HG02884 (cell line): Measurements from ENCODE around the gene HIVEP2.

Source experiments
- ATAC-seq: cut with Tn5 transposase; IDR thresholded peaks from one replicate; pipeline ENCODE4 v1.9.1; 2021; ENCODE audit warnings: mild to moderate bottlenecking, moderate library complexity; ENCODE audit not compliant: unreplicated experiment

Gene HIVEP2

GRCh38 chr6:142892254-142893021 lies 52.5 kb downstream of the HIVEP2 start:
- ATAC-seq, result no peak

GRCh38 chr6:142891454-142891853 lies 53.5 kb downstream of the HIVEP2 start:
- ATAC-seq, result no peak

DNA sequence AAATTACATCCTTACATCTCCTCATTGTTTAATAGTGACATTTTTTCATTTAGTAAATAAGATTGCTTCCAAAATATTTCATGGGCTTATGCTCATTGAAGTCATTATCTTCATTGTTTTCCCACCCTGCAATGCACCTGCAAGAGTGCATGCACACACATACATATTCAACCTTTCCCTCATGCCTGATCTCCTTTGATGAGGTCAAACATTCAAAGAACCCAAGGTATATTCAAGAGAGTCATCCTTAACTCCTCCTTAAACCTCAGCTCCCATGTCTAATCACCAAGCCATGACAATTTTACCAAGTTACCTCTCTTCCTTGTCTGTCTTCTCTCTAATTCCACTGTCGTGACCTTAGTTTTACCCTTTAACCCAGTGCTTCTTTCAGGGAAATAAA lies 56.5 kb downstream of the HIVEP2 start:
- no peak for ATAC-seq

DNA sequence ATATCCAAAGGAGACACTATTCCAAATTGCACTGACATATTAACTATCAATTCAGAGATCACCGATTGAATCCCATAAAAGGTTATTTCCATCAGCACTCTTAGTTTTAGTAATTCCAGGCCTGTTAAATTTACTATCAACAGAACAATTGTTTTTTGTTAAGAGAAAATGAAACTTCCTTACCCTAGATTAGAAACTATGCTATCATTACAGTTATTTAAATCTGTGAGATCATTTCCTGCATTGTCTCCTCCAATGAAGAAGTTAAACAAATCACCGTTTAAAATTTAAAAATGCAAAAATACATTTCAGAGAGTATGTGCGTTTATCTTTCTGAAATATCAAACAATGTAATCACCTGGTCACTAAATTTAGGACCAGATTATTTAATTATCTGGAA lies 57.5 kb downstream of the HIVEP2 start:
- no peak for ATAC-seq

- peak; percentile 67 for ATAC-seq
These were observed 58.4 kb downstream of the HIVEP2 start for GRCh38 chr6:142886431-142887170.

GRCh38 chr6:142885182-142885867 lies 59.7 kb downstream of the HIVEP2 start:
- ATAC-seq, result peak; percentile 57

DNA sequence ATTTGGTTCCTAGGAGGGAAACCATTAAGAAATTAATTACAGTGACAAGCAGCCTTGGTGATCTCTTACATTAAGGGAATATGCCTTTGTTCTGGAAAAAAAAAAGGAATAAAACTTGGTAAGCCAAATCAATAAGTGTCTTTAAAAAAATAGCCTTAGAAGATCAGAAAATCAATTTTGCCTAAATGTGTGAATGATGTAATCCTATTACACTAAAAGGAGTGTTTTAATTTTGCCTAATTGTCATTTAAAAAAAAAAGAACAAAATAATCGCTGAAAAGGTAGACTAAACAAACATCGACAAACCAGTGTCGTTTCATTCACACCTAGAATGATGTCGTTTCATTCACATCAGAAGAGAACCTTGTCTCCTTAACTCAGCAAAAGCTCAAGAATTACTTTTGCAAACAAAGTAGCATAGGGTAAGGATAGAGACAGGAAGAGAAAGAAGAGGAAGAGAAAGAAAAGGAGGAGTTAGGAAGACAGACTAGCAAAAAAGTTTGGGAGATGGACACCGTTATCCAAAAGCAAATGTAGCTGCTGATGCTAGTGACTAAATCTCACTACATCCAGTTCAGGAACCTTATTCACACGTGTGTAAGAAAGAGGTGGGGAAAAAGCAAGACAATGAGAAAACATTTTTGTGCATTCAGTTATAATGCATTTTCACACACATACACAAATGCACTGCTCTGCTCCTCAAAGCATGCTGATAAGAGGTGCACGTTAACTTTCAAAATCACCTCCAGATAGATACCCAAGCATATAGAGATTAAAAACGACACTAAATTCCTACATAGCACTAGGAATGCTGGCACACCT lies 60.6 kb downstream of the HIVEP2 start:
- no peak for ATAC-seq

GRCh38 chr6:142883011-142883410 lies 62.0 kb downstream of the HIVEP2 start:
- no peak for ATAC-seq

GRCh38 chr6:142881761-142882160 lies 63.2 kb downstream of the HIVEP2 start:
- no peak for ATAC-seq

GRCh38 chr6:142881290-142881689 lies 63.7 kb downstream of the HIVEP2 start:
- no peak for ATAC-seq

DNA sequence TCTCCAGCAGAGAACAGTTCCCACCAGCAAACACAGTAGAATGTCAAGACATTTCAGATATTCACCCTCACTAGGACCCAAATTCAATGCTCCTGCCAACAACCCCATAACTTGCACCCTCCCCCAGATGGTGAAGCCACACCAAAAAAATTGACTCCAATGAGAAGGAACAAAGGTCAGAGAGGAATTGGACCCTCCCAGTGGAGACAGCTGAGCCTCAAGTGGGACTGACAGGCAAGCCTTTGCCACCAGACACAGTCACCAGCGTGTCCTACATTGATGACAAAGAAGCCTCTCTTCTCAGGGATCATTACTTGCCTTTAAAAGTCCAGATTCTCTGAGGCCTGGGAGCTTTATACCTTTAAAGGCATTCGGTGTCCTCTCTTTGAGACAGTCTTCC lies 64.8 kb downstream of the HIVEP2 start:
- no peak for ATAC-seq

DNA sequence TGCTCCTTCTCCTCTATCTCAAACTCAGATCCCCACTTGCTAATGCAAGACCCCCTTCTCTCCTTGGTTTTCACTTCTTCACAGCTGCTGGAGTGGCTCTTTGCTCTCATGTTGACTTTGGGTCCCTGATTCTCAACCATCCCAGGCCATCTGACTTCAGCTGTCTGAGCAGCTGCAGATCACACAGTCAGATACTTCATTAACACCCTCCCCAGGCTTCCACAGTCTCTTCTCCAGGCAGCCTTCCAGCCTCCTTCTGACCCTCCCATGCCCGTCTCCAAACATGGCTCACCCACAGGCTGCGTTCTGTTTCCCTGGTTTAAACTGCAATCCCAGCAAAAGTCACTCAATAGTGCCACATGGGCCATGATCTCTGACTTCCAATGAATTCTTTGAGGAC lies 65.4 kb downstream of the HIVEP2 start:
- no peak for ATAC-seq

DNA sequence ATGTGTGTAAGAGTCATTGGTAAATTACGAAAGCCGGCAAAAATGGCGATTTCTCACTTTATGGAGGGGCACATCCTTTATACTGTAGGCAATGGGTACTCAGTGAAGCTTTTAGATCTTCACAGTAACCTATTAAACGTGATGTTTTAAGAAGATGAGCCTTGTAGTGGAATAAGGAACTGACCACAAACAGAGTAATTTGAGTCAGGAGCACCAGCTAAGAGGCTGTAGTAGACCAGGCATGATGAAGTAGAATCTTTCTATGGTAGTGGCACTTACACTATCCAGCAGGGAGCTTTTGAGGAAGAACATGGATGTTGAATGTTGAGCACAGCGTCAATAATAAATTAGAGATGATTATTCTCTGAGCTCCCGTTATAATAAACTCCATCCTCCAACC lies 65.9 kb downstream of the HIVEP2 start:
- ATAC-seq, result no peak

DNA sequence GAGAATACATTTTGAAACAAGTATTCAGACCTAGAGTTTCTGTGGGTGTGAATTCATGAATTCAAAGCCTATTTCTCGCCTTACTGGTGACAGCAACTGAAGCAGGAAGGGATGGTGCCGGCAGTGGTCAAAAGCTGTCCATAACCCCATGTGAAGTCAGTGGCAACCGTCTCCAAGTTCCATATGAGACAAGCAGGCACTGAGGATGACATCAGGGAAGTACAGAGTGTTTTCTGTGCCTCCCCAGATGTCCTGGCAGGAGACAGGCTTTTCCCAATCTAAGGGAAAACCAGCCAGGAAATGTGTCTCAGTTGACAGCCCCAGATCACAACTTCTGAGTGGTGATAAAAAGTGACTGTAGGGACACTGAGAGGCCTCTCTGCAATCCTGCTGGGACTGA lies 66.6 kb downstream of the HIVEP2 start:
- ATAC-seq, result no peak

DNA sequence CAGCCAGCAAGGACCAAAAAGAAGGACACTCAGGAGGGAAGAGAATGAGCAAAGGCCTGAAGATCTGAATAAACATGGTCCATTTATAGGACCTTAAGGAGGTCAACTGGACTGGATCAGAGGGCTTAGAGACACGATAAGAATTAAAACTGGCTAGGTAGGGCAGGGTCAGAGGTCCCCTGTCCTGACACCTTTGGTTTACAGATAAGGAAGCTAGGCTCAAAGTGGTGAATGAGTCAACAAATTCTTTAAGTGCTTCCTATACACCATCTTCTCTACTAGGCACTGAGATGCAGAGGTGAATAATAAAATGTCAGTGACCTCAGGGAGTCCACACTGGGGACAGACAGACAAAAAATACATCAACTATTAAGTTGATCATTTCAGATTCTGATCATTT lies 70.3 kb downstream of the HIVEP2 start:
- ATAC-seq, result no peak

DNA sequence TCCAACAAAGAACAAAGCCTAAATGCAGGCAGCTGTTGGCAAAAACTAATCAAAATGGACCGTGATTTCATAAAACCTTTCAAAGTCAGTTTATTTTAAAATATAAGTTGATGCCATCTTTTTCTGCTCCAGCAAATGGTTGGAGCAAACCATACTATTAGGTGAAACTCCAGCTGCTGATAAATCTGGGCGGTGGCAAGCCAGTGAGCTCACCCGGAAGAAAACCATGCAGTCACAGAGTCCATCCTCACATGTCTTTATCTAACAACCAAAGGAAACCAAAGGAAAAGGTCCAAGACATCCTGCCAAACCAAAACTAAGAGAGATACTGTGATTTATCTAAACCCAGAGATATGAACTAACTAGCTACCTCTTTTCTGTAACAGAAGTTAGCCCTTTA lies 72.6 kb downstream of the HIVEP2 start:
- no peak for ATAC-seq

GRCh38 chr6:142871910-142872331 lies 73.1 kb downstream of the HIVEP2 start:
- peak; percentile 96 for ATAC-seq

DNA sequence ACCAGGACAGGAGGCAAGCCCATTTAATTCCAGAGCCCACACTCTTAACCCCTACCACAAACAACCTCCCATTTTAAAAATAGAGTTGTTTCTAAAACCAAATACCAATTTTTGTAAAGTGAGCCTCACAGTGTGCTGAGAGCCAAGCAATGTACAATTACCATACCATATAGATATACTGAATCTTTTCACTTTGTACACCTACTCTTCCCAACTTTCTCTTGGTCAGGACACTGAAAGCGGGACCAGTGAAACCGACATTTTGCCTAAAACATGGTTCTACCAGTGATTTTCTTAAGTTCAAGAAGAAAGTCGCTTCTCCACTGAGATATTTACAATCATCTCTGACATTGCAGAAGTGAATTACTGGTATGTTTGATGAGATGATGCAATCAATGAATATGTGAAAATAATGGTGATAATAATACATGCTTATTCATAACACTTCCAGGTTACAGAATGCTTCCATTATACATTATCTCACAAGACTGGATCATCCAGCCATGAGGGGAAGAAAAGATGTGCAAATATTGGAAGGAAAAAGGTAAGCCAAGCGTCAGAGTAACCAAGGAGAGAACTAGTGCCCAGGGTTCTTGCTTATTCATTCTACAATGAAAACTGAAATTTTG lies 74.1 kb downstream of the HIVEP2 start:
- no peak for ATAC-seq

DNA sequence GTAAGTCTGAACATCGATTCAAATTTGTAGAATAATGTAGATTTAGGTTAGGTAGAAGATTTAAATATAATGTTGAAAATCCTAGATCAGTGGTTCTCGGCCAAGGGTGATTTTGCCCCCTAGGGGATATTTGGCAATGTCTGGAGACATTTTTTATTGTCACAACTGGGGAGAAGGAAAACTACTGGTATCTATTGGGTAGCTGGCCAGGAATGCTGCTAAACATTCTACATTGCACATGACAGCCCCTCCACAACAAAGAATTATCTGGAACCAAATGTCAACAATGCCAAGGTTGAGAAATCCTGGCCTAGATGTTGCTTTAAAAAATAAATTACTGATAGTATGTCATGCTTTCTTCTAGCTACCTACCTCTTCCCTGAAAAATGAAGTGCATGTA lies 76.1 kb downstream of the HIVEP2 start:
- ATAC-seq, result no peak

- ATAC-seq, result no peak
These were observed 76.8 kb downstream of the HIVEP2 start for GRCh38 chr6:142867988-142868812.
